Measurements from ENCODE around the gene RNF39. TPM values are rescaled to one million over a fixed set of nuclear protein-coding genes. Genes with fewer than 3 reads are reported as not detected.

The RNF39 gene
- total and polyA plus RNA-seq, 2 donors (not counting 3 experiments of a cell fraction or from before 2014, with no cell fraction given): not detected

DNA sequence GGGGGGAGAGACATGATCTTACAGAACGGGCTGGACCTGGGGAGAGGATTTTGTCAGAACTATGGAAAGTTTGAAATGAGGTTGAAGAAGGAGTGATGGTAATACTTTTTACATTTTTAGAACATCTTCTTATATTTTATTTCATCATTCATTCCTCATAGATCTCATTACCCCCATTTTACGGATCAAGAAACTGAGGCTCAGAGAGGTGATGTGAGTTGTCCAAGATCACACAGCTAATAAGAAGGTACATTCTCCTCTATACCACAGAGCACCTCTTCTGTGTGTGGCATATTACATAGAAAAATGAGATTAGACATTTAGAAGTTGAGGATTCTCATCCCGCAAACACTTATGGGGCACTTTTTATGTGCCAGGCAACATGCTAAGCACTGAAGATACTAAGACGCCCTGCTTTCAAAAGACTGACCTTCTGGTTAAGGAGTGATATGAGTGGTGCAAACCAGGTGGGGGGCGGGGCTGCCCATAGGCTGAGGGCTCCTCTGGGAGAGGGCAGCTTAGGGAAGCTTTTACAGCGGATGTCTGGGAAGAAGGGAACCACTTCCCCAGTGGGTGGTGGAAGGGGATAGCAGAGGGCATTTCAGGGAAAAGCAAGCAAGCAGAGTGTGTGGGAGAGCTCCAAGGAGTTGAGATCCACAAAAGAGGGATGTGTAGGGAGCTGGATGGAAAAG lies 17.4 kb upstream of the RNF39 start:
- Histone ChIP-seq H3K9me3 (replicated peaks; ENCODE audit: control insufficient read depth, insufficient read depth, low read length) (no peaks in the 10 kb centered on the region), H3K4me2 (ENCODE audit: insufficient read depth, low read length) (no peak overlapping the region), H4K20me1 (replicated peaks; ENCODE audit: control insufficient read depth, extremely low read depth, insufficient read depth, low read length) (no peaks in the 10 kb centered on the region), H3K4me3 (replicated peaks in 1 of 3; ENCODE audit: insufficient read depth in 1 of 3, low read depth in 1 of 3, low read length in 3 of 3) (no peak overlapping the region), H3K27me3 (ENCODE audit: control insufficient read depth in 2 of 2, insufficient read depth in 2 of 2, low read length in 2 of 2) (peaks cover 13 to 35% of the 10 kb centered on the region in 2 experiments), H3K9ac (replicated peaks; ENCODE audit: extremely low read depth, insufficient read depth, low read length) (no peak overlapping the region), H2AFZ (ENCODE audit: low read depth, low read length) (no peak overlapping the region), H3K36me3 (ENCODE audit: control insufficient read depth in 2 of 2, extremely low read depth in 1 of 2, insufficient read depth in 2 of 2, low read length in 2 of 2) (no peaks in the 10 kb centered on the region), H3K79me2 (ENCODE audit: control insufficient read depth, insufficient read depth, low read length) (no peaks in the 10 kb centered on the region), H3K9me1 (replicated peaks; ENCODE audit: control insufficient read depth, extremely low read depth, insufficient read depth, low read length) (no peaks in the 10 kb centered on the region), H3K4me1 (ENCODE audit: control insufficient read depth, extremely low read depth, insufficient read depth, low read length) (no peaks in the 10 kb centered on the region), H3K27ac (ENCODE audit: insufficient read depth, low read depth, low read length) (no peak overlapping the region)
- dilution Hi-C loops (cut with MboI; ENCODE audit: extremely low pct_ligation_motif_present, low sequenced_read_pairs): no loop called here
- ChIA-PET CTCF (interaction anchor here (1.0 to 3.7 kb wide), 4 partner anchors 9 to 38 kb away, joined by 3 to 18 read pairs (median 10); no protein-coding TSS in a partner anchor), POLR2A (no interaction called here)
- intact Hi-C loops (cut with micrococcal nuclease): no loop called here
- no peak for FAIRE-seq
- TF ChIP-seq MYC (IDR thresholded peaks at IDR 0.05; ENCODE audit: low read depth, low read length) (no peak), JUN (IDR thresholded peaks at IDR 0.05; ENCODE audit: borderline replicate concordance, insufficient read depth, insufficient read length, low read depth) (no peak), POLR2A (IDR thresholded peaks at IDR 0.05; ENCODE audit: low read depth, low read length) (no peak), GATA2 (IDR thresholded peaks at IDR 0.05; ENCODE audit: insufficient read depth, insufficient read length, low read depth, low read length) (no peak), FOS (IDR thresholded peaks at IDR 0.05; ENCODE audit: borderline replicate concordance, insufficient read depth, low read length) (no peak), EZH2 (IDR thresholded peaks at IDR 0.05; ENCODE audit: borderline replicate concordance, low read depth, low read length, severe bottlenecking) (no peak), POLR2AphosphoS5 (IDR thresholded peaks at IDR 0.05; ENCODE audit: insufficient read depth, low read depth, low read length) (no peak)
- TF ChIP-seq, protein P1, sequence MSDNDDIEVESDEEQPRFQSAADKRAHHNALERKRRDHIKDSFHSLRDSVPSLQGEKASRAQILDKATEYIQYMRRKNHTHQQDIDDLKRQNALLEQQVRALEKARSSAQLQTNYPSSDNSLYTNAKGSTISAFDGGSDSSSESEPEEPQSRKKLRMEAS (IDR thresholded peaks at IDR 0.05; ENCODE audit: insufficient read depth, insufficient read length): no peak
- TF ChIP-seq, protein P2, sequence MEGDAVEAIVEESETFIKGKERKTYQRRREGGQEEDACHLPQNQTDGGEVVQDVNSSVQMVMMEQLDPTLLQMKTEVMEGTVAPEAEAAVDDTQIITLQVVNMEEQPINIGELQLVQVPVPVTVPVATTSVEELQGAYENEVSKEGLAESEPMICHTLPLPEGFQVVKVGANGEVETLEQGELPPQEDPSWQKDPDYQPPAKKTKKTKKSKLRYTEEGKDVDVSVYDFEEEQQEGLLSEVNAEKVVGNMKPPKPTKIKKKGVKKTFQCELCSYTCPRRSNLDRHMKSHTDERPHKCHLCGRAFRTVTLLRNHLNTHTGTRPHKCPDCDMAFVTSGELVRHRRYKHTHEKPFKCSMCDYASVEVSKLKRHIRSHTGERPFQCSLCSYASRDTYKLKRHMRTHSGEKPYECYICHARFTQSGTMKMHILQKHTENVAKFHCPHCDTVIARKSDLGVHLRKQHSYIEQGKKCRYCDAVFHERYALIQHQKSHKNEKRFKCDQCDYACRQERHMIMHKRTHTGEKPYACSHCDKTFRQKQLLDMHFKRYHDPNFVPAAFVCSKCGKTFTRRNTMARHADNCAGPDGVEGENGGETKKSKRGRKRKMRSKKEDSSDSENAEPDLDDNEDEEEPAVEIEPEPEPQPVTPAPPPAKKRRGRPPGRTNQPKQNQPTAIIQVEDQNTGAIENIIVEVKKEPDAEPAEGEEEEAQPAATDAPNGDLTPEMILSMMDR (IDR thresholded peaks at IDR 0.05; ENCODE audit: extremely low read depth in 1 of 2, insufficient read depth in 1 of 2, low read depth in 1 of 2, low read length in 2 of 2): no peak
- BruUV-seq (replicated peaks): no TSS peak
- DNase-seq (ENCODE audit: low read depth, low spot score): no peak
